Vagina (tissue), 2 donors: Measurements from ENCODE around the gene MTHFD1. TPM values are rescaled to one million over a fixed set of nuclear protein-coding genes. Genes with fewer than 3 reads are reported as not detected.

Experiments
- DNase-seq, 2 donors: peaks; one replicate each; pipeline ENCODE4 v3.0.0-alpha.2; 2017; ENCODE audit errors: extremely low spot score in 2 of 2
- H3K27ac ChIP-seq: fragments of 200-600 bp; sonication (generic); one replicate; pipeline ENCODE4 v1.5.1; 2019
- H3K27me3 ChIP-seq: fragments of 200-600 bp; sonication (generic); one replicate; pipeline ENCODE4 v1.5.1; 2019
- H3K36me3 ChIP-seq, 2 donors: fragments of 200-600 bp; sonication (generic); one replicate each; pipeline ENCODE4 v1.5.1; 2017 to 2019
- H3K4me1 ChIP-seq: fragments of 200-600 bp; sonication (generic); one replicate; pipeline ENCODE4 v1.5.1; 2019
- H3K4me3 ChIP-seq, 2 donors: fragments of 200-600 bp; sonication (generic); 1 replicate in 1 of 2; 2 replicates in 1 of 2; pipeline ENCODE4 v1.5.1; 2016 to 2019
- H3K9me3 ChIP-seq: fragments of 200-600 bp; sonication (generic); one replicate; pipeline ENCODE4 v1.5.1; 2019
- CTCF ChIP-seq, 3 experiments: fragments of 450-650 bp in 2 of 3; fragments of 200-600 bp in 1 of 3; sonication (generic) in 1 of 3; IDR thresholded peaks; one replicate each; pipeline ENCODE4 v1.5.1; 2017 to 2019; ENCODE audit warnings: antibody characterized with exemption in 3 of 3, mild to moderate bottlenecking in 2 of 3, moderate library complexity in 2 of 3
- POLR2A ChIP-seq, 2 donors: fragments of 450-650 bp; IDR thresholded peaks; one replicate each; pipeline ENCODE4 v1.6.1; 2017; ENCODE audit warnings: antibody characterized with exemption in 2 of 2, mild to moderate bottlenecking in 2 of 2, moderate library complexity in 2 of 2
- POLR2AphosphoS5 ChIP-seq, 2 donors: sonication (generic); formaldehyde crosslinking; IDR thresholded peaks; one replicate each; pipeline ENCODE4 v1.9.0; 2017; ENCODE audit warnings: antibody characterized with exemption in 2 of 2, mild to moderate bottlenecking in 2 of 2, low read depth in 1 of 2; ENCODE audit not compliant: insufficient read depth in 1 of 2
- intact Hi-C: fragments of 100-400 bp; cut with DNase I; formaldehyde crosslinking; loops from one replicate; pipeline ENCODE4 v1.15.1; 2023
- total RNA-seq: library from RNA; depleted of rRNA; stranded (reverse); fragments of >200 nt; gene quantifications from one replicate; pipeline ENCODE4 v1.2.3, GENCODE V29; 2016

The MTHFD1 gene
- total RNA-seq, 1 donor from 2014 or later: 40.3 TPM

- Histone ChIP-seq H3K36me3 (no peaks in the 10 kb centered on the region), H3K4me1 (peaks cover 67% of the 10 kb centered on the region), H3K27me3 (no peaks in the 10 kb centered on the region), H3K27ac (peak within 1 kb of the TSS; percentile 94), H3K4me3 (peak within 1 kb of the TSS; percentile 68 to 90), H3K9me3 (no peaks in the 10 kb centered on the region)
- DNase-seq: peak in 1 of 2 donors; percentile 95
- intact Hi-C loops: no loop called here
- TF ChIP-seq POLR2A (IDR thresholded peaks at IDR 0.05) (peak in 1 of 2 donors; percentile 58), POLR2AphosphoS5 (IDR thresholded peaks at IDR 0.05; ENCODE audit: insufficient read depth in 1 of 2, low read depth in 1 of 2) (peak; percentile 17 to 83), CTCF (IDR thresholded peaks at IDR 0.05) (no peak)
Observed at GRCh38 chr14:64503434-64504309, 115.5 kb downstream of the MTHFD1 start, which contains the start of gene ZBTB25. ZBTB25 (minus strand) TSS chr14:64503838; CDS start chr14:64490533, 13,305 bp downstream.

DNA sequence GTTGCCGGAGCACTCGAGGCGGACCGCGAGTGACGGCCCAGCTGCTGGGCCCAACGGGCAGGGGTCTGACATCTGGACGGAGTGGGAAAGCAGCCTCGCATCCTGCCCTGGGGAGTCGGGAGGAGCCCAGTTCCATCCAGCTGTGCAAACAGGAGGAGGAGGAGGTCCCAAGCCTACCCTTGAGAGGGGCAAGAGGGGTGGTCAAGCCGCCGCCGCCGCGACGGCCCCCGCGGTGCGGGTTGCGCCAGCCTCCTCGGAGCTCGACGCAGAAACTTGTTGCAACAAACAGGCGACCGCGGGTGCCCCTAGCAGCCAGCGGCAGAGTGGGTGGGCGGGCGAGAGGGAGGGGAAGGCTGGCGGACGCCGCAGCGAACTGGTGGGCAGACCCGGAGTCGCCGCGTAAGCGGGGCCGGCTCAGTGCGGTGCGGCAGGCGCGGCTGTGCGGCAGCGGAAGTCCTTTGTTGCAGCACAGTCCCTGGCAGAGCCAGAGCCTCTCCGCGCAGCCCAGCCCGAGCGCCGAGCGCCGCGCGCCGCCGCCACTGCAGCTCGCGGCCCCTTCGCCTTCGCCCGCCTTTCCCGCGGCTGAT is 116.2 kb downstream of the MTHFD1 start, which contains the start of gene ZBTB1:
Gene ZBTB1, plus strand, starts transcription at position 461 of the 587 bp plus-strand sequence. CDS start 16,735 bp downstream, outside the sequence.
- H3K9me3 ChIP-seq: no peaks in the 10 kb centered on the region
- intact Hi-C loops: no loop called here
- no peaks in the 10 kb centered on the region for H3K27me3 ChIP-seq
- peaks cover 74% of the 10 kb centered on the region for H3K4me1 ChIP-seq
- peak within 1 kb of the TSS; percentile 68 to 90 for H3K4me3 ChIP-seq
- peak within 1 kb of the TSS; percentile 94 for H3K27ac ChIP-seq
- H3K36me3 ChIP-seq: no peaks in the 10 kb centered on the region
- peak in 1 of 2 donors; percentile 81 for TF ChIP-seq POLR2AphosphoS5 (IDR thresholded peaks at IDR 0.05; ENCODE audit: insufficient read depth in 1 of 2, low read depth in 1 of 2)
- TF ChIP-seq CTCF (IDR thresholded peaks at IDR 0.05): no peak
- peak in 1 of 2 donors; percentile 36 for TF ChIP-seq POLR2A (IDR thresholded peaks at IDR 0.05)
- DNase-seq: peak in 1 of 2 donors; percentile 94

GRCh38 chr14:64504897-64505794 is 117.0 kb downstream of the MTHFD1 start:
- TF ChIP-seq CTCF (IDR thresholded peaks at IDR 0.05) (no peak), POLR2AphosphoS5 (IDR thresholded peaks at IDR 0.05; ENCODE audit: insufficient read depth in 1 of 2, low read depth in 1 of 2) (peak in 1 of 2 donors; percentile 59), POLR2A (IDR thresholded peaks at IDR 0.05) (peak in 1 of 2 donors; percentile 4)
- H3K9me3 ChIP-seq: no peaks in the 10 kb centered on the region
- intact Hi-C loops: no loop called here
- no peaks in the 10 kb centered on the region for H3K36me3 ChIP-seq
- peak overlapping the region; percentile 68 to 90 for H3K4me3 ChIP-seq
- DNase-seq: peak in 1 of 2 donors; percentile 94
- peaks cover 71% of the 10 kb centered on the region for H3K4me1 ChIP-seq
- no peaks in the 10 kb centered on the region for H3K27me3 ChIP-seq
- peak overlapping the region; percentile 94 for H3K27ac ChIP-seq

DNA sequence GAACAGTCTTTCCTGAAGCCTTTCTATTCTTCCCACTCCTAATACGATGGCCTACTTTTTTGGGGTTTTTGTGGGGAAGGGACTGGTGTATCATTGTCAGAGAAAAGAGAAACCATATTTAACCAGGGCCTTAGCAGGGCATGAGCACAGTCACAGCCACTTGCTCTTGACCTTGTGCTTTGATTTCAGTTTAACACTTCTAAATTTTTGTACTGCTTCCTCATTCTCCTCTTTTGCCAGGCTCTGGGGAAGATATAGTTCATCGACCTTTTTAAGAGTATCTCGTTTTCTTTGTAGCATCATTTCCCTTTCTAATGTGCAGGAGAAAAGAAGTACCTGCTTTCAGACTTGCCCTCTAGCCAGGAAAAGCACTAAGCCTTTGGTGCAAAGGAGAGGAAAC is 118.6 kb downstream of the MTHFD1 start:
- H3K27ac ChIP-seq: peak overlapping the region; percentile 51
- no peak for TF ChIP-seq CTCF (IDR thresholded peaks at IDR 0.05)
- TF ChIP-seq POLR2AphosphoS5 (IDR thresholded peaks at IDR 0.05; ENCODE audit: insufficient read depth in 1 of 2, low read depth in 1 of 2): no peak
- no peak for TF ChIP-seq POLR2A (IDR thresholded peaks at IDR 0.05)
- H3K4me3 ChIP-seq: peak overlapping the region; percentile 68 to 90
- no peaks in the 10 kb centered on the region for H3K36me3 ChIP-seq
- intact Hi-C loops: no loop called here
- DNase-seq: no peak
- no peaks in the 10 kb centered on the region for H3K27me3 ChIP-seq
- H3K4me1 ChIP-seq: peaks cover 72% of the 10 kb centered on the region
- no peaks in the 10 kb centered on the region for H3K9me3 ChIP-seq
